PC-3 (cell line): Measurements from ENCODE around the gene SCUBE1.

Experiments used
- EZH2phosphoT487 ChIP-seq: fragments of 300-600 bp; sonication (generic); IDR thresholded peaks from 2 replicates; pipeline ENCODE4 v1.6.1; 2018; ENCODE audit warnings: mild to moderate bottlenecking, antibody characterized with exemption, low read length, borderline replicate concordance
- TF ChIP-seq, protein P1 (sequence below): fragments of 300-600 bp; sonication (generic); conservative IDR thresholded peaks from 2 replicates; pipeline ENCODE4 v1.5.1; 2017; ENCODE audit warnings: antibody characterized with exemption, low read depth, mild to moderate bottlenecking, low read length

- TF ChIP-seq EZH2phosphoT487: no peak
- TF ChIP-seq, protein P1, sequence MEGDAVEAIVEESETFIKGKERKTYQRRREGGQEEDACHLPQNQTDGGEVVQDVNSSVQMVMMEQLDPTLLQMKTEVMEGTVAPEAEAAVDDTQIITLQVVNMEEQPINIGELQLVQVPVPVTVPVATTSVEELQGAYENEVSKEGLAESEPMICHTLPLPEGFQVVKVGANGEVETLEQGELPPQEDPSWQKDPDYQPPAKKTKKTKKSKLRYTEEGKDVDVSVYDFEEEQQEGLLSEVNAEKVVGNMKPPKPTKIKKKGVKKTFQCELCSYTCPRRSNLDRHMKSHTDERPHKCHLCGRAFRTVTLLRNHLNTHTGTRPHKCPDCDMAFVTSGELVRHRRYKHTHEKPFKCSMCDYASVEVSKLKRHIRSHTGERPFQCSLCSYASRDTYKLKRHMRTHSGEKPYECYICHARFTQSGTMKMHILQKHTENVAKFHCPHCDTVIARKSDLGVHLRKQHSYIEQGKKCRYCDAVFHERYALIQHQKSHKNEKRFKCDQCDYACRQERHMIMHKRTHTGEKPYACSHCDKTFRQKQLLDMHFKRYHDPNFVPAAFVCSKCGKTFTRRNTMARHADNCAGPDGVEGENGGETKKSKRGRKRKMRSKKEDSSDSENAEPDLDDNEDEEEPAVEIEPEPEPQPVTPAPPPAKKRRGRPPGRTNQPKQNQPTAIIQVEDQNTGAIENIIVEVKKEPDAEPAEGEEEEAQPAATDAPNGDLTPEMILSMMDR: no peak
These were observed 103.9 kb downstream of the SCUBE1 start for GRCh38 chr22:43239193-43239780.
